Left lung (tissue), 10 donors: ENCODE data around the gene PGGHG. TPM values are rescaled to one million over a fixed set of nuclear protein-coding genes. Genes with fewer than 3 reads are reported as not detected.
"Not testable (repeated sequence)": the region's sequence is repeated elsewhere in the genome, so short reads cannot be mapped to it uniquely, and the experiment has no call there.

ENCODE experiments used
- ATAC-seq: fragments of 200-7000 bp; cut with Tn5 transposase; one replicate; pipeline ENCODE4 v1.9.1; 2020; ENCODE audit warnings: moderate library complexity
- DNase-seq, 4 donors: peaks; one replicate each; pipeline ENCODE4 v3.0.0-alpha.2; 2013 to 2020
- H3K27ac ChIP-seq, 2 donors: fragments of 200-600 bp; sonication (generic) in 1 of 2; one replicate each; pipeline versions ENCODE4 v1.5.0 to v1.8.0; 2020 to 2021
- H3K27me3 ChIP-seq, 2 donors: fragments of 200-600 bp; sonication (generic) in 1 of 2; one replicate each; pipeline versions ENCODE4 v1.5.0 to v1.8.0; 2020 to 2021
- H3K36me3 ChIP-seq, 2 donors: fragments of 200-600 bp; sonication (generic) in 1 of 2; one replicate each; pipeline versions ENCODE4 v1.5.0 to v1.8.0; 2020 to 2021
- H3K4me1 ChIP-seq, 2 donors: fragments of 200-600 bp; one replicate each; pipeline ENCODE4 v1.8.0; 2021
- H3K4me3 ChIP-seq, 2 donors: fragments of 200-600 bp; sonication (generic) in 1 of 2; one replicate each; pipeline versions ENCODE4 v1.5.0 to v1.8.0; 2020 to 2021; ENCODE audit warnings: mild to moderate bottlenecking in 1 of 2
- H3K9me3 ChIP-seq, 2 donors: fragments of 200-600 bp; sonication (generic) in 1 of 2; one replicate each; pipeline versions ENCODE4 v1.5.0 to v1.8.0; 2020 to 2021
- intact Hi-C, 2 donors: fragments of 100-400 bp; cut with DNase I; formaldehyde crosslinking; loops; one replicate each; pipeline versions ENCODE4 v1.11.2 to v1.14.2; 2022
- polyA plus RNA-seq, 6 donors: library from polyadenylated mRNA; unstranded; fragments of 120-200 nt; gene quantifications; one replicate each; pipeline ENCODE4 v1.2.1, GENCODE V29; 2013; ENCODE audit not compliant: insufficient read length in 6 of 6
- total RNA-seq, 2 donors: library from RNA; stranded (reverse); fragmentation: NEBNext Ultra II Directional; extraction: Animal tissue kit (Norgen Biotek cat#: 25700); gene quantifications; one replicate each; pipeline ENCODE4 v1.2.1, GENCODE V29; 2021
- TF ChIP-seq, protein P1 (sequence below), 2 donors: fragments of 200-600 bp; sonication (generic) in 1 of 2; IDR thresholded peaks; one replicate each; pipeline versions ENCODE4 v1.5.0 to v1.8.0; 2021; ENCODE audit warnings: antibody characterized with exemption in 2 of 2
- donor health status: DM: no; HTN: yes; CAD: no.
- donor health status: DM: no; HTN: no; CAD: no.

The PGGHG gene
- total and polyA plus RNA-seq, 8 donors: 14.2 to 75.3 (median 21.0) TPM

DNA sequence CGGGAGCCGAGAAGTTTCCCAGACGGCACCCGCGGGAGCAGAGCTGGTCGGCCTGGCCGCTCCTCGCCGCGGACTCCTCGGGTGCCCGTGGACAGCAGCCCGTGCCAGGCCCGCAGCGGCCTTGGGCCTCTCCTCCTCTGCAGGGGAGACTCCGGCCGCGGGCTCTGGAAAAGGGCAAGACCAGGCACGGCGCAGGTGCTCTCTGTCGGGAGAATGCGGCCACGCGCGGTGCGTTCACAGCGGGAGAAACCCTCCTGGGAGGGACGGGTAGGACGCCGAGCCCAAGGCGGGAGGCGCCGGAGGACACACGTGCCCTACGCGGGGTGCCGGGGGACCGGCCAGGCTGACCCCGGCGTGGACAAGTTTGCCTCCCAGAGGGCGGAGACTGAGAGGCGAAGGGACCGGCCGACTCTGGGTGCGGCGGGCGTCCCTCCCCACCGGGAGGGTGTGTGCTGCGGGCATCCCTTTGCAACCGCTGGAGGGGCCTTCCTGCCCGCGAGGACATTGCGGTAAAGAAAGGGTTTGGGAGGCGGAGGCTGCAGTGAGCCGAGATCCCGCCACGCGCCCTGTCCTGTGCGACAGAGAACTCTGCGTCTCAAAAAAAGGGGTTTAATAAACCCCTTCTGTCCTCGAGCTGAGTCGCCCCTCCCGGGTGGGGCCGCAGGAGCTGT lies 27.2 kb downstream of the PGGHG start:
- DNase-seq (peak in 2 of 4 donors; percentile 45 to 87), ATAC-seq (no peak)
- intact Hi-C loops: no loop called here
- H3K27me3 ChIP-seq: peaks cover 3 to 8% of the 10 kb centered on the region in 2 donors
- peak overlapping the region; percentile 47 to 91 for H3K27ac ChIP-seq
- TF ChIP-seq, protein P1, sequence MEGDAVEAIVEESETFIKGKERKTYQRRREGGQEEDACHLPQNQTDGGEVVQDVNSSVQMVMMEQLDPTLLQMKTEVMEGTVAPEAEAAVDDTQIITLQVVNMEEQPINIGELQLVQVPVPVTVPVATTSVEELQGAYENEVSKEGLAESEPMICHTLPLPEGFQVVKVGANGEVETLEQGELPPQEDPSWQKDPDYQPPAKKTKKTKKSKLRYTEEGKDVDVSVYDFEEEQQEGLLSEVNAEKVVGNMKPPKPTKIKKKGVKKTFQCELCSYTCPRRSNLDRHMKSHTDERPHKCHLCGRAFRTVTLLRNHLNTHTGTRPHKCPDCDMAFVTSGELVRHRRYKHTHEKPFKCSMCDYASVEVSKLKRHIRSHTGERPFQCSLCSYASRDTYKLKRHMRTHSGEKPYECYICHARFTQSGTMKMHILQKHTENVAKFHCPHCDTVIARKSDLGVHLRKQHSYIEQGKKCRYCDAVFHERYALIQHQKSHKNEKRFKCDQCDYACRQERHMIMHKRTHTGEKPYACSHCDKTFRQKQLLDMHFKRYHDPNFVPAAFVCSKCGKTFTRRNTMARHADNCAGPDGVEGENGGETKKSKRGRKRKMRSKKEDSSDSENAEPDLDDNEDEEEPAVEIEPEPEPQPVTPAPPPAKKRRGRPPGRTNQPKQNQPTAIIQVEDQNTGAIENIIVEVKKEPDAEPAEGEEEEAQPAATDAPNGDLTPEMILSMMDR (IDR thresholded peaks at IDR 0.05): no peak
- no peaks in the 10 kb centered on the region for H3K9me3 ChIP-seq
- H3K4me1 ChIP-seq: peaks cover 16 to 60% of the 10 kb centered on the region in 2 donors
- H3K36me3 ChIP-seq: peaks cover 0 to 13% of the 10 kb centered on the region in 2 donors
- H3K4me3 ChIP-seq: peak overlapping the region; percentile 5 to 59

DNA sequence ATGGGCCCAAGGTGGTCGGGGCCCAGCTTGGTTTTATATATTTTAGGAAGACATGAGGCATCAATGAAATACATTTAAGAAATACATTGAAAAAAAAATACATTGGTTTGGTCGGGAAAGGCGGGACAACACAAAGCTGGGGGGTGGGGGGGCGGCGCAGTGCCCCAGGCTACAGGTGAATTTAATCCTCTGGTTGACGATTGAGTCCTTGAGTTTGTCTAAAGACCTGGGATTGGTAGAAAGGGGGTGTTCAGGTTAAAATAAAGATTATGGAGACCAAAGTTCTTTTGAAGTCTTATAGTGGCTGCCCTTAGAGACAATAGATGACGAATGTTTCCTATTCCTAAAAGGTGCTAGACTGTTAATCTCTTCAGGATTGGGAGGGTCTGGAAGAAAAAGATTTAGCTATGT lies 28.0 kb downstream of the PGGHG start:
- ATAC-seq: no peak
- intact Hi-C loops: no loop called here
- H3K4me3 ChIP-seq: peak overlapping the region in 1 of 2 donors; percentile 59
- peaks cover 3 to 8% of the 10 kb centered on the region in 2 donors for H3K27me3 ChIP-seq
- H3K27ac ChIP-seq: peak overlapping the region; percentile 2 to 91
- peaks cover 0 to 13% of the 10 kb centered on the region in 2 donors for H3K36me3 ChIP-seq
- TF ChIP-seq, protein P1 (IDR thresholded peaks at IDR 0.05): no peak
- DNase-seq: no peak
- H3K4me1 ChIP-seq: peaks cover 16 to 56% of the 10 kb centered on the region in 2 donors
- H3K9me3 ChIP-seq: no peaks in the 10 kb centered on the region

DNA sequence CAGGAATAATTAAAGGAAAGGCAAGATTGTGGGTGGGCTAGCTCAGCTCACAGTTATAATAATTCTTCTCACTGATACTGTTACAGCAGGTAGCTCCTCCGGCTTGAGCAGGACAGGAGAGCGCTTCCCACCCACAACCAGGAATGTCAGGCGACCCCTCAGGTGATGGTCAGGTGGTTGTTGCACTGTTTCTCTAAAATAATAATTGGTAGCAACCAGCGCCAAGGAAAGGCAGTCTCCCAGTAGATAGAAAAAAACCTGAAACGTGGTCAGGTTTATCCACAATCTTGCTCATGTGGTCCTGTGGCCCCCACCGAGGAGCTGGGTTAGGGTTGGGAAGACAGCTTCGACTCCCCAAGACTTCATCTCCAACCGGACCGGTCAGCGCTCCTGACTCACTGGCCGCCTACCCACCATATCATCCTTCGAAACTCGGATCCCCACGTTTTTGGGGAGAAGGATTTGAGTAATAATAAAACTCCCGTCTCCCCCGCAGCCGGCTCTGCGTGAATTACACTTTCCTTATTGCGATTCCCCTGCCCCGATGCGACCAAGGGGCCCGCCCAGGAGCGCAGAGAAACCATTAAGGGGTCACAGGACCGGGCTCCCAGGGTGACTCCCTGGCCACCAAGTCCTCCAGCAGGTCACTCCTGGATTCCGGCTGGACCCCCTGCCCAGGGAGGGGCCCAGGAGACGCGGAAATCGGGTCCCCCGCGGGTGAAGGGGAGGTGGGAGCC lies 28.9 kb downstream of the PGGHG start:
- Histone ChIP-seq H3K36me3 (peaks cover 0 to 13% of the 10 kb centered on the region in 2 donors), H3K4me3 (peak overlapping the region in 1 of 2 donors; percentile 59), H3K4me1 (peaks cover 16 to 52% of the 10 kb centered on the region in 2 donors), H3K27ac (peak overlapping the region; percentile 2 to 91)
- H3K9me3 ChIP-seq, intact Hi-C loops, ATAC-seq, H3K27me3 ChIP-seq: not testable (repeated sequence)
- peak in 2 of 4 donors; percentile 7 to 26 for DNase-seq

DNA sequence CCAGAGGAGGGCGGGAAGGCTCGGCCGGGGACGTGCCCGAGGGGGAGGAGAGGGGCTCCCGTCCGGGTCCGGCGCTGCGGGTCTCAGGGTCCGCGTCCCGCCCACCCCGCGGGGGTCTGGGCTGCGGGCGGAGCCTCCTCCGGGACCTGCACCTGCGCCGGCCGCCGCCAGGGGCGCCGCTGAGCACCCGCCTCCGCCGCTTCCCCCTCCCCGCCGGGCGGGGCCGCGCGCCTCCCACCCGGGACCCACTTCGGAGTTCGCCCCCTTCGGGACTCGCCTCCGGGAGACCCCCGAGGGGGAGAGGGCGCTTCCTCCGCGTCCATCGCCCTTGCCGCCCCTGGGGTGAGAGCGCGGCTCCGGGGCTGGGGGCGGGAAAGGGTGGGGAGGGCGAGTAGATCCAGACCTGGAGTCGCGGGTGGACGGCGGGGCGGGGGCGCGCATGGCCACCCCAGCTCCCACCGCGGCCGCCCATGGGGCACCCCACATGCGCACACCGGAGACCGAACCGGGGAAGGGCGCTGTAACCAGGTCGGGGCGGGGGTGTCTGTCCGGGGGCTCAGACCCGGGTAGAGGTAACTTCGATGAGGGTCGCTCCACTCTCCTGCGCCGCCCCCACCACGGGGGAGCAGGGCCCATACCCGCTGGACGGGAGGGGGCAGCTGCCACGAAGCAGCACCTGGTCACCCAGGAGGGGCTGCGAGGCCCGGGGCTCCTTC lies 29.6 kb downstream of the PGGHG start:
- Histone ChIP-seq H3K36me3 (peaks cover 0 to 13% of the 10 kb centered on the region in 2 donors), H3K4me1 (peaks cover 10 to 50% of the 10 kb centered on the region in 2 donors), H3K27ac (peak overlapping the region; percentile 77 to 86), H3K4me3 (peak overlapping the region; percentile 59 to 83)
- DNase-seq (peak in 1 of 4 donors; percentile 72), ATAC-seq (peak; percentile 77)
- intact Hi-C loops, H3K9me3 ChIP-seq, H3K27me3 ChIP-seq: not testable (repeated sequence)

DNA sequence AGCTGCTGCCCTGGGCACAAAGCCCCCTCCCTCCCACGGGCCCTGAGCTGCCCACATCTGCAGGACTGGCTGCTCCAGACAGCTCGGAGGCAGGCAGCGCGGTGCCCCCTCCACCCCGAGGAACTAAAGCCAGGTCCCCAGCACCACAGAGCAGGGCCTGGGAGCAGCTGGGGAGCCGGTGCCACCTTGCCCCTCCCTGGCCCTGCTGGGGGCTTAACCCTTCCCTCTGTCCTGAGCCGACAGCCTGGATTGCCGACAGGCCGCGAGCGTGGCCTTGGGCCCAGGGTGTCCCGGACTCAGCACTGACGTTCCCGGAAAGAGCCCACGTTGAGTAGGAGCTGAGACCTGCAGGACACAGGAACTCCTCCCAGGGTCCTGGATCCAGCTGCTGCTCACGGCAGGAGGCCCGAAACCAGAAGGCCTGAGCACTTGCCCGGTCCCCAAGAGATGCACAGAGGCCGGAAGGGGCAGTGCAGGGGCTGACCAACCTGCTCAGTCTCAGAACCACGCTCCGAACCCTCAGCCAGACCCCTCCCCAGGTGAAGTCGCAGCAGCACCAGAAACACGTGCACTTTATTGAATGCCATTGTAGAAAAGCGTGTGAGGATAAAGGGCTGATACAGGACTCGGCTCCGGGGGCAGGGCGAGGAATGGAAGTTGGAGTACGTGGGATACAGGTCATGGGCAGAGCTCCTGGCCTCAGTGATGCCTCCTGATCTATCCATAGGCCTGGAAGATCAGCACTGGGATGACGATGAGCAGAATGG lies 30.4 kb downstream of the PGGHG start:
- intact Hi-C loops: not testable (repeated sequence)
- peak in 2 of 4 donors; percentile 35 to 82 for DNase-seq

DNA sequence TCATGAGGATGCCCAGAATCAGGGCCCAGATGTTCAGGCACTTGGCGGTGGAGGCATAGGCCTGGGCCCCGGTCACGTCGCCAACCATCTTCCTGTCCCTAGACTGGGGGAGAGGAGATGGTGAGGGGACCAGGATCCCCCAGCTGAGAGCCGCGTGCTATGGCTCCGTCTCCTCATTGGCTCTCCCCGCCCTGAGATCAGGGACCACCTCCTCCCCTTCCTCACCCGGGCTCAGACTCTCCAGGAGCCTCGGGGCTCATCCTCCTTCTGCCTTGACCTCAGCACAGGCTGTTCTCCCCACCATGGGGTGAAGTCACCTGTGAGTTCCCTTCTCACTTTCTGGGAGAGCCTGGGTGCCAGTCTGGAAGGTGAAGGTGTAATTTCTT lies 31.0 kb downstream of the PGGHG start:
- ATAC-seq: peak; percentile 3
- intact Hi-C loops, H3K27me3 ChIP-seq, H3K9me3 ChIP-seq: not testable (repeated sequence)
- peaks cover 0 to 13% of the 10 kb centered on the region in 2 donors for H3K36me3 ChIP-seq
- peak overlapping the region; percentile 59 to 83 for H3K4me3 ChIP-seq
- peak in 2 of 4 donors; percentile 32 to 41 for DNase-seq
- H3K27ac ChIP-seq: peak overlapping the region; percentile 86 to 95
- peaks cover 17 to 53% of the 10 kb centered on the region in 2 donors for H3K4me1 ChIP-seq

More for the DNA sequence above, 30.4 kb downstream of the PGGHG start:
- H3K27me3 ChIP-seq, H3K9me3 ChIP-seq: not testable (repeated sequence)
- ATAC-seq: peak; percentile 38
- peaks cover 14 to 50% of the 10 kb centered on the region in 2 donors for H3K4me1 ChIP-seq
- peaks cover 0 to 13% of the 10 kb centered on the region in 2 donors for H3K36me3 ChIP-seq
- peak overlapping the region; percentile 77 to 86 for H3K27ac ChIP-seq
- peak overlapping the region; percentile 59 to 83 for H3K4me3 ChIP-seq
